Measurements from ENCODE around the gene ZSWIM8. TPM values are rescaled to one million over a fixed set of nuclear protein-coding genes. Genes with fewer than 3 reads are reported as not detected.

ZSWIM8 gene
- total RNA-seq, 6 experiments from 2014 or later: 52.2 to 107 (median 77.5) TPM

- ATAC-seq (no peak), DNase-seq (no peak)
- no peaks in the 10 kb centered on the region for H3K9me3 ChIP-seq
- no peak overlapping the region for H3K27ac ChIP-seq
- H3K27me3 ChIP-seq: no peaks in the 10 kb centered on the region
- TF ChIP-seq CTCF (IDR thresholded peaks at IDR 0.05) (no peak), POLR2A (IDR thresholded peaks at IDR 0.05) (no peak)
- WGBS (ENCODE audit: insufficient coverage, low coverage, low lambda C conversion rate, missing lambda C conversion rate): 93% methylated on average over 3 of the region's 8 CpGs
- no peak overlapping the region for H3K4me3 ChIP-seq
- intact Hi-C loops (cut with DNase I): no loop called here
- H3K4me1 ChIP-seq: peaks cover 0 to 43% (median 14%) of the 10 kb centered on the region in 4 donors
- H3K36me3 ChIP-seq: peaks cover 0 to 3% (median 2%) of the 10 kb centered on the region in 4 donors
These were observed 53.4 kb downstream of the ZSWIM8 start for GRCh38 chr10:73838827-73839226.

- Histone ChIP-seq H3K9me3 (no peaks in the 10 kb centered on the region), H3K4me1 (peaks cover 0 to 43% (median 14%) of the 10 kb centered on the region in 4 donors), H3K4me3 (no peak overlapping the region), H3K36me3 (peaks cover 0 to 3% (median 2%) of the 10 kb centered on the region in 4 donors), H3K27me3 (no peaks in the 10 kb centered on the region), H3K27ac (peak overlapping the region in 1 of 3 donors; percentile 52)
- intact Hi-C loops (cut with DNase I): no loop called here
- DNase-seq: no peak
- TF ChIP-seq CTCF (IDR thresholded peaks at IDR 0.05) (no peak), POLR2A (IDR thresholded peaks at IDR 0.05) (no peak)
- no peak for ATAC-seq
- WGBS (ENCODE audit: insufficient coverage, low coverage, low lambda C conversion rate, missing lambda C conversion rate): no CpG with 5 or more reads among the region's 40 CpGs
These were observed 54.0 kb downstream of the ZSWIM8 start for GRCh38 chr10:73839276-73839966.

- Histone ChIP-seq H3K9me3 (no peaks in the 10 kb centered on the region), H3K36me3 (peaks cover 0 to 3% (median 2%) of the 10 kb centered on the region in 4 donors), H3K4me3 (no peak overlapping the region), H3K27me3 (no peaks in the 10 kb centered on the region), H3K27ac (peak overlapping the region in 1 of 3 donors; percentile 52), H3K4me1 (peaks cover 0 to 43% (median 14%) of the 10 kb centered on the region in 4 donors)
- TF ChIP-seq CTCF (IDR thresholded peaks at IDR 0.05) (no peak), POLR2A (IDR thresholded peaks at IDR 0.05) (no peak)
- intact Hi-C loops (cut with DNase I): no loop called here
- 50% methylated on average over 3 of the region's 4 CpGs for WGBS (ENCODE audit: insufficient coverage, low coverage, low lambda C conversion rate, missing lambda C conversion rate)
- ATAC-seq (no peak), DNase-seq (no peak)
These were observed 54.6 kb downstream of the ZSWIM8 start for GRCh38 chr10:73840056-73840402.

- H3K4me1 ChIP-seq: peaks cover 0 to 43% (median 14%) of the 10 kb centered on the region in 4 donors
- TF ChIP-seq CTCF (IDR thresholded peaks at IDR 0.05) (no peak), POLR2A (IDR thresholded peaks at IDR 0.05) (no peak)
- intact Hi-C loops (cut with DNase I): no loop called here
- no peaks in the 10 kb centered on the region for H3K9me3 ChIP-seq
- H3K27me3 ChIP-seq: no peaks in the 10 kb centered on the region
- ATAC-seq (peak; percentile 83 to 92 (median 87)), DNase-seq (peak in 2 of 3 donors; percentile 69 to 79)
- H3K4me3 ChIP-seq: no peak overlapping the region
- peak overlapping the region in 1 of 3 donors; percentile 52 for H3K27ac ChIP-seq
- 33% methylated on average over 1 of the region's 13 CpGs for WGBS (ENCODE audit: insufficient coverage, low coverage, low lambda C conversion rate, missing lambda C conversion rate)
- H3K36me3 ChIP-seq: peaks cover 0 to 3% (median 2%) of the 10 kb centered on the region in 4 donors
These were observed 55.1 kb downstream of the ZSWIM8 start for GRCh38 chr10:73840403-73841060.
